ENCODE results near the gene TSHZ2. TPM values are rescaled to one million over a fixed set of nuclear protein-coding genes. Genes with fewer than 3 reads are reported as not detected.

TSHZ2 gene
- total RNA-seq, 1 donor from 2014 or later: 1.6 TPM

DNA sequence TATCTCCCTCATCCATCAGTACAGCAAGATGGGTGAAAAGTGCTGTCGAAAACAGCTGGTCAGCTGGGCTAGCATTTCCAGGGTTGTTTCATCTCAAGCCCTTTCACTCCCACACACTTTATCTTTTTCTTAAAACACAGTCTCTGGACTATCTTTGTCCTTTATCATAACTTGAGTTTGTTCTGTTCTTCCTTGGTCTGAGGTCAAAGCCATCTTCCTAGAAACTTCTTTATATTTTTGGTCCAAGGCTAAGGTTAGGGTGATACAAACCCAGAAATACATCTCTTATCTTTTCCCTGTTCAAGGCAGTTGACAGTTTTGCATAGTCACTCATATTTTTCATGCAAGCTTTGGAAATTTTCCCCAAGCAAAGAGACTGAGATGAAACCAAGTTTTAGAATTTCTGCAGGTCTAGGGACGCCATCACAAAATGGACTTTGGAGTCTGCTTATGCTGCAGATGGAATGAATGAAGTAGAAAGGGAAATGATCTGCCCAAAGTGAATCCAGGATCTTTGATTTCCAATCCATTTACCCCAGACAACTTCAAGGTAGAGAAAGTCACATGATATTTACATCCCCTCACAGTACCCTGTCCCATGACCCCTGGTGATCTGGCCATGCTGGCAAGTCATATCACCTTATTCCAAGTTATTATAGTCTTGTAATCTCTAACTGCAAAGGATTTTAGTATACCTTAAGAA is 324.4 kb downstream of the TSHZ2 start:
- H3K36me3 ChIP-seq (ENCODE audit: control insufficient read depth, insufficient read depth, low read length): no peaks in the 10 kb centered on the region
- FAIRE-seq (no peak), DNase-seq (ENCODE audit: low read depth) (no peak)
- TF ChIP-seq, protein P1, sequence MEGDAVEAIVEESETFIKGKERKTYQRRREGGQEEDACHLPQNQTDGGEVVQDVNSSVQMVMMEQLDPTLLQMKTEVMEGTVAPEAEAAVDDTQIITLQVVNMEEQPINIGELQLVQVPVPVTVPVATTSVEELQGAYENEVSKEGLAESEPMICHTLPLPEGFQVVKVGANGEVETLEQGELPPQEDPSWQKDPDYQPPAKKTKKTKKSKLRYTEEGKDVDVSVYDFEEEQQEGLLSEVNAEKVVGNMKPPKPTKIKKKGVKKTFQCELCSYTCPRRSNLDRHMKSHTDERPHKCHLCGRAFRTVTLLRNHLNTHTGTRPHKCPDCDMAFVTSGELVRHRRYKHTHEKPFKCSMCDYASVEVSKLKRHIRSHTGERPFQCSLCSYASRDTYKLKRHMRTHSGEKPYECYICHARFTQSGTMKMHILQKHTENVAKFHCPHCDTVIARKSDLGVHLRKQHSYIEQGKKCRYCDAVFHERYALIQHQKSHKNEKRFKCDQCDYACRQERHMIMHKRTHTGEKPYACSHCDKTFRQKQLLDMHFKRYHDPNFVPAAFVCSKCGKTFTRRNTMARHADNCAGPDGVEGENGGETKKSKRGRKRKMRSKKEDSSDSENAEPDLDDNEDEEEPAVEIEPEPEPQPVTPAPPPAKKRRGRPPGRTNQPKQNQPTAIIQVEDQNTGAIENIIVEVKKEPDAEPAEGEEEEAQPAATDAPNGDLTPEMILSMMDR (IDR thresholded peaks at IDR 0.05; ENCODE audit: insufficient read depth, low read length, severe bottlenecking): no peak
- H3K4me3 ChIP-seq (ENCODE audit: low read depth, low read length): no peak overlapping the region
- H3K27me3 ChIP-seq (ENCODE audit: control insufficient read depth, insufficient read depth, low read length): no peaks in the 10 kb centered on the region

DNA sequence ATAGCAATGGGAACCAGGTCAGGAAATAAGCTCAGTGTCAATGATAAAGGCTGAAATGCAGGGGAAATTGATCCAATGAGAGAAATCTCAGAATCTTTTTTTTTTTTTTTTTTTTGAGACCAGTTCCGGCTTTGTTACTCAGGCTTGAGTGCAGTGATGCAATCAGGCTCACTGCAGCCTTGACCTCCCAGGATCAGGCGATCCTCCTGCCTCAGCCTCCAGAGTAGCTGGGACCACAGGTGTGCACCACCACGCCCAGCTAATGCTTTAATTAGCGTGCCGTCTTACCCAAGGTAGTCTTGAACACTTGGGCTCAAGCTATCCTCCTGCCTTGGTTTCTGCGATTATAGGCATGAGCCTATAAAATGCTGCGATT is 325.0 kb downstream of the TSHZ2 start:
- TF ChIP-seq, protein P1 (IDR thresholded peaks at IDR 0.05; ENCODE audit: insufficient read depth, low read length, severe bottlenecking): no peak
- no peak for FAIRE-seq
- no peak for DNase-seq (ENCODE audit: low read depth)
- Histone ChIP-seq H3K27me3 (ENCODE audit: control insufficient read depth, insufficient read depth, low read length) (no peaks in the 10 kb centered on the region), H3K36me3 (ENCODE audit: control insufficient read depth, insufficient read depth, low read length) (no peaks in the 10 kb centered on the region), H3K4me3 (ENCODE audit: low read depth, low read length) (no peak overlapping the region)

DNA sequence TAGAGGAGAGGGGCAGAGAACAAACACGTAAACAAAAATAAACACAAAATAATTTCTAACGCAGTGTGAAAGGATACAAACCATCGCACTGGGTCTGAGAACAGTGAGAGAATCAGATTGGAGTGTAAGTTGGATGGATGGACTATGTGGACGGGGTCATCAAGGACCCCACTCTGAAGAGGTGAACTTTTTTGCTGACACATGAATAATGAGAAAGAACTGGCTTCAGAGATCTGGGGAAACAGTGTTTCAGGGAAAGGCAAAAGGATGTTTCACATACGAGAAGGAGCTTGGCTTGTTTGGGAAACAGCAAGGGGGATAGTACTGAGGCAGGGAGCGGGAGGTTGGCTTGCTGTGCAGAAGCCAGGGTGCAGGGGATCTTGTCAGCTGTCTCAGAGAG is 326.1 kb downstream of the TSHZ2 start:
- DNase-seq (ENCODE audit: low read depth) (no peak), FAIRE-seq (no peak)
- Histone ChIP-seq H3K4me3 (ENCODE audit: low read depth, low read length) (no peak overlapping the region), H3K27me3 (ENCODE audit: control insufficient read depth, insufficient read depth, low read length) (no peaks in the 10 kb centered on the region), H3K36me3 (ENCODE audit: control insufficient read depth, insufficient read depth, low read length) (no peaks in the 10 kb centered on the region)
- TF ChIP-seq, protein P1 (IDR thresholded peaks at IDR 0.05; ENCODE audit: insufficient read depth, low read length, severe bottlenecking): no peak

DNA sequence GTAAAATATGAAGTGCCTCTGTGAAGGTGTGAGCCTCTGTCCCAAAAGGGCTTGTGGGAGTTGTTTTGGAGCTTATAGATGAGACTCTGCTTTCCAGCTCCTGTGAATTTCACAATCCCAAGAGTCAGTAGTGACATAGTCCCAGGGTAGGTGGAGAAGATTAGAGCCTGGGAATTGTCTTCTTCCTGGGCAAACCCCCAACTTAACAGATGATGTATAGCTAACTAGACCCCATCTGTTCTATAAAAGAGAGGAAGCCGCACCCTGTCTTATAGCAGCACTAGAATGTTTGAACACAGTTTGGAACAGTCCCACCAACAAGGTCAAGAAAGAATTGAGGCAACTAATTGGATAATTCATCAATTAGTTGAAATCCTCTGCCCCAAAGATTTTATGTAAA is 326.8 kb downstream of the TSHZ2 start:
- DNase-seq (ENCODE audit: low read depth) (no peak), FAIRE-seq (no peak)
- no peaks in the 10 kb centered on the region for H3K36me3 ChIP-seq (ENCODE audit: control insufficient read depth, insufficient read depth, low read length)
- TF ChIP-seq, protein P1 (IDR thresholded peaks at IDR 0.05; ENCODE audit: insufficient read depth, low read length, severe bottlenecking): no peak
- no peak overlapping the region for H3K4me3 ChIP-seq (ENCODE audit: low read depth, low read length)
- no peaks in the 10 kb centered on the region for H3K27me3 ChIP-seq (ENCODE audit: control insufficient read depth, insufficient read depth, low read length)

DNA sequence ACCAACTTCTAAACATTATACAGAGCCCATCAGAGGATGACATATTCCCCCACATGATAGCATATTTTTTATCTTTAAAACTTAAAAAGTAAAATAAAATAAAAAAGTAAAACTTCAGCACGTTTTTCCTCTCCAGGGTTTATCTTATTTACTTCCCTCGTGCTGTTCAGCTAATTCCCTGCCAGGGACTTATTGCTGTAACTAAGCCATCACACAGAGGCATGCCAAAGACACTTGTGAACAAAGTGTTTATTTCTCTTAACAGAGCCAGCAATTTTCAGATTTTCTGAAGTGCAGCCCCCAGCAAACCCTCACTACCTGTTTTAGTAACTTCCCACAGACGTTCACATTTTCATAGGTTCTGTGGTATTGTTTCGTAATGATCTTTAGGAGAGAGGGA is 327.7 kb downstream of the TSHZ2 start:
- no peak for FAIRE-seq
- DNase-seq (ENCODE audit: low read depth): no peak
- no peaks in the 10 kb centered on the region for H3K36me3 ChIP-seq (ENCODE audit: control insufficient read depth, insufficient read depth, low read length)
- no peak overlapping the region for H3K4me3 ChIP-seq (ENCODE audit: low read depth, low read length)
- TF ChIP-seq, protein P1 (IDR thresholded peaks at IDR 0.05; ENCODE audit: insufficient read depth, low read length, severe bottlenecking): no peak
- H3K27me3 ChIP-seq (ENCODE audit: control insufficient read depth, insufficient read depth, low read length): no peaks in the 10 kb centered on the region

DNA sequence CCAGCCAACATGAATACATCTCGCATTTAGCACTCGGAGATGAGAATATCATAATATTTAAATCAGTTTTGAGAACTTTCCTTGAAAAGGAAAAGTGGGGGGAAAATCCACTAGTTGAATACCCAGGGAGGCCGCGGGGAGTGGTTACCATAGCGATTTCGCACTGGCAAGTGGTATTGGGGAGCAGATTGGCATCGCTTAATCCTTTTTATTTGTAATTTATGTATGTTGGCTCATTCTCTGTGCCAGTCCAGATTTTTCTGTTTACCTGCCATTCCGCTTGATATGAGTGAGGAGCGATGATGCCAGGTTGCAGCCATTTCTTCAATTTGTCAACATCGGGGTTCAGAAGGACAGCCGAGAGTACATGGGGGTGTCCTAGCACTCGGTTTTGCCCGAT is 329.7 kb downstream of the TSHZ2 start:
- H3K36me3 ChIP-seq (ENCODE audit: control insufficient read depth, insufficient read depth, low read length): no peaks in the 10 kb centered on the region
- no peaks in the 10 kb centered on the region for H3K27me3 ChIP-seq (ENCODE audit: control insufficient read depth, insufficient read depth, low read length)
- TF ChIP-seq, protein P1 (IDR thresholded peaks at IDR 0.05; ENCODE audit: insufficient read depth, low read length, severe bottlenecking): no peak
- DNase-seq (ENCODE audit: low read depth): no peak
- no peak for FAIRE-seq
- no peak overlapping the region for H3K4me3 ChIP-seq (ENCODE audit: low read depth, low read length)
